OCI-M2 (cell line): ENCODE results near the gene ZCWPW1.
"Not testable (repeated sequence)": the region's sequence is repeated elsewhere in the genome, so short reads cannot be mapped to it uniquely, and the experiment has no call there.

Source experiments
- DNase-seq: peaks from one replicate; lab custom pipeline; 2025; ENCODE audit not compliant: unreplicated experiment; lab: John Stamatoyannopoulos, UW

Gene ZCWPW1

DNA sequence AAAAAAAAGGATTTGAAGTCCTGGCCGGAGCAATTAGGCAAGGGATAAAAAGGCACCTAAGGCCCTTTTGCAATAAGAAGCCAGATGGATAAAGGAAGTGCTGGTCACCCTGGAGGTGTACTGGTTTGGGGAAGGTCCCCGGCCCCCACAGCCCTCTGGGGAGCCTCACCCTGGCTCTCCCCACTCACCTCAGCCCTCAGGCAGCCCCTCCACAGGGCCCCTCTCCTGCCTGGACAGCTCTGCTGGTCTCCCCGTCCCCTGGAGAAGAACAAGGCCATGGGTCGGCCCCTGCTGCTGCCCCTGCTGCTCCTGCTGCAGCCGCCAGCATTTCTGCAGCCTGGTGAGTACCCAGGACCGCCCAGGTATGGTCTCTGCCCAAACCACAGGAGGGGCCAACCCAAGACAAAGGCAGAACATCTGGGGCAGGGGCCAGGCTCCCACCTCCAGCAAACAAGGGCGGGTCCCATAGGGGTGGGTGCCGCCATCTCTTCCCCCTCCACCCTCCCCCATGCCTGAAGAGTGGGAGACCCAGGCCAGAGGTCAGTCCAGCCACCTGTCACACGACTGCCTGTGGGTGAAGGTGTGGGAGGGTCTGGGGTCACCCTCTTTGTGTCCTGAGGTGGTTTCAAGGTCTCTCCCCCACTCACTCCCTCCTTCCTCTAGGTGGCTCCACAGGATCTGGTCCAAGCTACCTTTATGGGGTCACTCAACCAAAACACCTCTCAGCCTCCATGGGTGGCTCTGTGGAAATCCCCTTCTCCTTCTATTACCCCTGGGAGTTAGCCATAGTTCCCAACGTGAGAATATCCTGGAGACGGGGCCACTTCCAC lies 70.3 kb downstream of the ZCWPW1 start, which contains the start of gene PILRB:
Gene PILRB, plus strand, starts transcription at position 91 of the 830 bp plus-strand sequence. Its CDS starts 186 bp downstream, at position 277.
- no peak for DNase-seq

DNA sequence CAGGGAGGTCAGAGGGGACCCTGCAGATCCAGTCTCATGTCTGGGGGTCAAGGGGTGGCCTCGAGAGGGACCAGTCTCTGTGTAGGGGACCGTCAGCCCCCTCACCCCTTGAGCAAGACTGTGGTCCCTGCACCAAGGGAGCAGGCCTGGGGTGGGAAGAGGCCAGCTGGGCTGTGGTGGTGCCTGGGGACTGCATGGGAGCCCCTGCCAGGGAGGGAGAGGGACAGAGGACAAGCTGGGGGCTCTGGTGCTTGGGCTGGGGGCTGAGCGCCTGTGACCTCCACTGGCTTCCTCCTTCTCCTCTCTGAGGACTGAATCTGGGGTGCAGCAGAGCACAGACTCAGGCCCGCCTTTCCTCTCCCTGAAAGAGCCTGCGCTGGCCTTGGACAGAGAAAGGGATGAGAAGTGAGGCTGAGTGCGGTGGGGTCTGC lies 71.4 kb downstream of the ZCWPW1 start:
- DNase-seq, result no peak

DNA sequence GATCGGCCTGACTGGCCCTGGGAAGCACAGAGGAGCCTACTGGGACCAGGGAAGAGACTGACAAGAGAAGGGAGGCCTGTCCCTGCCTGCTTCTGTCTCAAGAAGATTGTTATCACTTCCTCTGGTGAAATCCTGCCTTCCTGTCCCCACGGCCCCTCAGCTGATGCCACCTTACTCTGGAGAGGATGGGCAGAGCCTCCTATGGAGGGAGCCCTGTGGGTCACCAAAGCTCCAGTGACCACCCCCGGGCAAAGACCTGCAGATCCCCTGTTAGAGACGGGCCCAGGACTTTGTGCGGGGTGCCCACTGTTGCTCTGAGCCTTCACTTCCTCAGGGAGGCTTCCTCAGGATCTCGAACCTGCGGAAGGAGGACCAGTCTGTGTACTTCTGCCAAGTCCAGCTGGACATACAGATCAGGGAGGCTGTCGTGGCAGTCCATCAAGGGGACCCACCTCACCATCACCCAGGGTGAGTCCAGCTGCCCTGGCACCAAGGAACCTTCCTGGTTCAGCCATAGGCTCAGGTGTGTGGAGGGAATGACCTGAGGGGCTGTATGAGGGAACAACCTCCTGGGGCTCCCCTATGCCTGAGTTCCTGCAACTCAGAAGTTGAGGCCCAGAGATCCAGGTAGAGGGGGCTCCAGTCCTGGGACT lies 72.0 kb downstream of the ZCWPW1 start:
- DNase-seq, result no peak

DNA sequence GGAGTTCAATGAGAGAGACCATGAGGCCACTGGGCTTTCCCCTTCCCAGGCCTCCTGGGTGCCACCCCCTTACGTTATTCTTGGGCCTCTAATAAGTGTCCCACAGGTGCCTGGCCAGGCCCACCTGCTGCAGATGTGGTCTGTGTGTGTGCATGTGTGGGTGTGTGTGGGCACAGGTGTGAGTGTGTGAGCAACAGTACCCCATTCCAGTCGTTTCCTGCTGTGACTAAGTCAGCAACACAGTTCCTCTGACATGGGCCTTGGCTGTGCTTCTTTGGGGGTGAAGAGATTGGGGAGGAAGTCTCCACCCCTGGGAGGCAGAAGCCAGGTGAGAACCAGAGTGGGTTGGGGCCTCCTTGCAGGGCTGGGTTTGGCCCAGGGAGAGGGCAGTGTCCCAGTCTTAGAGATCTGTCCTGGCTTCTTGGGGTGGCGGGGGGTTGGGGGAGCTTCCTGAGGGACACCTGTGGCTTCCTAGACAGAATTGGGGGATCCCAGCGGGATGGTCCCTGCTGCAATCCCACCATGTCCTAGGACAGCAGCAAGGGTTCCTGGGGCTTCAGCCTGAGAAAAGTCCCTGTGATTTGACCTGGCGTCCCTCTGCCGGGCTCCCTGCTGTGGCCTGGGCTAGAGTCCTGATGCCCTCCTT lies 74.7 kb downstream of the ZCWPW1 start:
- no peak for DNase-seq

DNA sequence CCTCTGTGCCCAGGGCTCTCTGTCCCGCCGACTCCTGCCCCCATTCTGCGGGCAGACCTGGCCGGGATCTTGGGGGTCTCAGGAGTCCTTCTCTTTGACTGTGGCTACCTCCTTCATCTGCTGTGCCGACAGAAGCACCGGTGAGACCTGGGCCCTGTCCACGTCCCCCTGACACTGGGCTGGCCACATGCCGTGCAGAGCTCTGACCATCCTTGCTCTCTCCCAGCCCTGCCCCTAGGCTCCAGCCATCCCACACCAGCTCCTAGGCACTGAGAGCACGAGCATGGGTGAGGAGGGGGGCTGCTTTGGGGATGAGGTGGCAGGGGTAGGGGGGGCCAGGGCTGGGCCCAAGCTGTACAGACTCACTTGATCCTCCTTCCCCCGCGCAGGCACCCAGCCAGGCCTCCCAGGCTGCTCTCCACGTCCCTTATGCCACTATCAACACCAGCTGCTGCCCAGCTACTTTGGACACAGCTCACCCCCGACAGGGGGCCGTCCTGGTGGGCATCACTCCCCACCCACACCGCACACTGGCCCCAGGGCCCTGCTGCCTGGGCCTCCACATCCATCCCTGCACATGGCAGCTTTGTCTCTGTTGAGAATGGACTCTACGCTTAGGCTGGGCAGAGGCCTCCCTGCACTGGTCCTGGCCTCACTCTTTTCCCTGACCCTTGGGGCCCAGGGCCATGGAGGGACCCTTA lies 75.4 kb downstream of the ZCWPW1 start:
- no peak for DNase-seq

DNA sequence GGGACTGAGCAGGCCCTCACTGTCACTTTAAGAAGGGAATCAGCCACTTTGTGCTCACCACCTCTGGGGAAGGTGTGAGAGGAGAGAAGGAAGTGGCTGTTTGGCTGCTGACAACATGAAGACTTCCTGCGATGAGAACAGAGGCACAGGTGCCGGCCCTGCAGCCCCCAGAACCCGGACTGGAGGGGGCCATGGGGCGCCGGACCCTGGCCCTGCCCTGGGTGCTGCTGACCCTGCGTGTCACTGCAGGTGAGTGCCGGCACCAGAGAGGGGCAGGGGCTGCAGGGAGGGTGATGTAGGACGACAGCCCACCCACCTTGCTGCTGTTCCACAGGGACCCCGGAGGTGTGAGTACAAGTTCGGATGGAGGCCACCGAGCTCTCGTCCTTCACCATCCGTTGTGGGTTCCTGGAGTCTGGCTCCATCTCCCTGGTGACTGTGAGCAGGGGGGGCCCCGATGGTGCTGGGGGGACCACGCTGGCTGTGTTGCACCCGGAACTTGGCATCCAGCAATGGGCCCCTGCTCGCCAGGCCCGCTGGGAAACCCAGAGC lies 76.2 kb downstream of the ZCWPW1 start:
- not testable (repeated sequence) for DNase-seq

DNA sequence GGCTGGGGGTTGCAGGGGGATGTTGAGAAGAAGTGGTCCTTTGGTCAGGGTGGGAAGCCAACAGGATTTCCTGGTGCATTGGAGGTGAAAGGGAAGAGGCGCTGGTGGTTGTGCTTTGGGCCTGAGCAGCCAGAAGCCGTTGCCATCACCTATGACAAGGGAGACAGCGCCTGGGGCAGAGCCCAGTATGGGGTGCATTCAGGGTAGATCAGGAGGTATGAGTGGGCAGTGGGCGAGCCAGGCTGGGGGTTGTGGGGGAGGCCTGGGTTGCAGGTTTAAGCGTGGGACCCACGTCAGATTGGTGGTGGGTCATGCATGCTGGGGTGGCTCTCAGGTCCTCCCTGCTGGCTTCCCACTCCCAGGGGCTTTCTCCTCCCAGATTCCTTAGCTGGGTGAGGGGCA lies 76.8 kb downstream of the ZCWPW1 start:
- DNase-seq, result no peak
